Upper lobe of right lung (tissue), 1 donor: ENCODE results near the gene GPR55. TPM values are rescaled to one million over a fixed set of nuclear protein-coding genes. Genes with fewer than 3 reads are reported as not detected.

Experiments
- ATAC-seq: fragments of 200-7000 bp; cut with Tn5 transposase; one replicate; pipeline ENCODE4 v1.9.1; 2020; ENCODE audit warnings: mild to moderate bottlenecking, moderate library complexity
- DNase-seq: peaks from one replicate; pipeline ENCODE4 v3.0.0-alpha.2; 2020
- H3K27ac ChIP-seq: fragments of 200-600 bp; one replicate; pipeline ENCODE4 v1.8.0; 2022
- H3K27me3 ChIP-seq: fragments of 200-600 bp; one replicate; pipeline ENCODE4 v1.8.0; 2022; ENCODE audit warnings: mild to moderate bottlenecking
- H3K36me3 ChIP-seq: fragments of 200-600 bp; one replicate; pipeline ENCODE4 v1.8.0; 2022
- H3K4me1 ChIP-seq: fragments of 200-600 bp; one replicate; pipeline ENCODE4 v1.8.0; 2022
- H3K4me3 ChIP-seq: fragments of 200-600 bp; one replicate; pipeline ENCODE4 v1.8.0; 2022; ENCODE audit warnings: mild to moderate bottlenecking
- H3K9me3 ChIP-seq: fragments of 200-600 bp; one replicate; pipeline ENCODE4 v1.8.0; 2022
- CTCF ChIP-seq: fragments of 200-600 bp; IDR thresholded peaks from one replicate; pipeline ENCODE4 v1.8.0; 2022; ENCODE audit warnings: antibody characterized with exemption
- intact Hi-C: fragments of 100-400 bp; cut with DNase I; formaldehyde crosslinking; loops from one replicate; pipeline ENCODE4 v1.11.0; 2022
- total RNA-seq: library from RNA; stranded (reverse); fragmentation: NEBNext Ultra II Directional; extraction: Animal tissue kit (Norgen Biotek cat#: 25700); gene quantifications from one replicate; pipeline ENCODE4 v1.2.1, GENCODE V29; 2021
- donor health status: DM: no; HTN: yes; CAD: no; lungs with severe emphysema.

GPR55 gene
- total RNA-seq, 1 donor from 2014 or later = 1.2 TPM

- no peak overlapping the region for H3K4me3 ChIP-seq
- H3K9me3 ChIP-seq = no peaks in the 10 kb centered on the region
- TF ChIP-seq CTCF = no peak
- DNase-seq (no peak), ATAC-seq (no peak)
- no peaks in the 10 kb centered on the region for H3K4me1 ChIP-seq
- no peaks in the 10 kb centered on the region for H3K36me3 ChIP-seq
- H3K27ac ChIP-seq = no peak overlapping the region
- intact Hi-C loops = no loop called here
- H3K27me3 ChIP-seq = no peaks in the 10 kb centered on the region
These were observed 42.1 kb upstream of the GPR55 start for GRCh38 chr2:230967113-230967512.

GRCh38 chr2:230964136-230964730, 39.2 kb upstream of the GPR55 start:
- Histone ChIP-seq H3K36me3 (no peaks in the 10 kb centered on the region), H3K27me3 (no peaks in the 10 kb centered on the region), H3K4me3 (no peak overlapping the region), H3K4me1 (no peaks in the 10 kb centered on the region), H3K9me3 (no peaks in the 10 kb centered on the region), H3K27ac (no peak overlapping the region)
- intact Hi-C loops = no loop called here
- ATAC-seq = no peak
- no peak for TF ChIP-seq CTCF
- DNase-seq = no peak

- Histone ChIP-seq H3K4me1 (no peaks in the 10 kb centered on the region), H3K36me3 (no peaks in the 10 kb centered on the region), H3K9me3 (no peaks in the 10 kb centered on the region), H3K27ac (no peak overlapping the region), H3K4me3 (no peak overlapping the region), H3K27me3 (peaks cover 17% of the 10 kb centered on the region)
- intact Hi-C loops = no loop called here
- ATAC-seq = no peak
- no peak for TF ChIP-seq CTCF
- DNase-seq = no peak
These were observed 36.0 kb upstream of the GPR55 start for GRCh38 chr2:230961091-230961491.

GRCh38 chr2:230960026-230960425, 35.0 kb upstream of the GPR55 start:
- H3K27me3 ChIP-seq = peaks cover 22% of the 10 kb centered on the region
- intact Hi-C loops = no loop called here

GRCh38 chr2:230958820-230959756, 34.0 kb upstream of the GPR55 start:
- Histone ChIP-seq H3K36me3 (no peaks in the 10 kb centered on the region), H3K27me3 (peaks cover 22% of the 10 kb centered on the region), H3K27ac (no peak overlapping the region), H3K4me1 (no peaks in the 10 kb centered on the region), H3K4me3 (no peak overlapping the region), H3K9me3 (no peaks in the 10 kb centered on the region)
- no peak for TF ChIP-seq CTCF
- DNase-seq (no peak), ATAC-seq (no peak)
- intact Hi-C loops = no loop called here

More at GRCh38 chr2:230960026-230960425, 35.0 kb upstream of the GPR55 start:
- H3K27ac ChIP-seq = no peak overlapping the region
- no peaks in the 10 kb centered on the region for H3K9me3 ChIP-seq
- H3K4me3 ChIP-seq = no peak overlapping the region
- H3K36me3 ChIP-seq = no peaks in the 10 kb centered on the region
- ATAC-seq (no peak), DNase-seq (no peak)
- TF ChIP-seq CTCF = no peak
- no peaks in the 10 kb centered on the region for H3K4me1 ChIP-seq
